Measurements from ENCODE around the gene FSTL5. TPM values are rescaled to one million over a fixed set of nuclear protein-coding genes. Genes with fewer than 3 reads are reported as not detected.

The FSTL5 gene
- total RNA-seq, 1 experiment from 2014 or later: not detected

GRCh38 chr4:161336621-161337020 is 827.2 kb downstream of the FSTL5 start:
- DNase-seq (ENCODE audit: low spot score): no peak

- no peak for DNase-seq (ENCODE audit: low spot score)
Observed at GRCh38 chr4:161336016-161336530, 827.7 kb downstream of the FSTL5 start.
